Measurements from ENCODE around the gene DIABLO. TPM values are rescaled to one million over a fixed set of nuclear protein-coding genes. Genes with fewer than 3 reads are reported as not detected.

DIABLO gene
- total RNA-seq, 1 experiment from 2014 or later: 74.6 TPM

DNA sequence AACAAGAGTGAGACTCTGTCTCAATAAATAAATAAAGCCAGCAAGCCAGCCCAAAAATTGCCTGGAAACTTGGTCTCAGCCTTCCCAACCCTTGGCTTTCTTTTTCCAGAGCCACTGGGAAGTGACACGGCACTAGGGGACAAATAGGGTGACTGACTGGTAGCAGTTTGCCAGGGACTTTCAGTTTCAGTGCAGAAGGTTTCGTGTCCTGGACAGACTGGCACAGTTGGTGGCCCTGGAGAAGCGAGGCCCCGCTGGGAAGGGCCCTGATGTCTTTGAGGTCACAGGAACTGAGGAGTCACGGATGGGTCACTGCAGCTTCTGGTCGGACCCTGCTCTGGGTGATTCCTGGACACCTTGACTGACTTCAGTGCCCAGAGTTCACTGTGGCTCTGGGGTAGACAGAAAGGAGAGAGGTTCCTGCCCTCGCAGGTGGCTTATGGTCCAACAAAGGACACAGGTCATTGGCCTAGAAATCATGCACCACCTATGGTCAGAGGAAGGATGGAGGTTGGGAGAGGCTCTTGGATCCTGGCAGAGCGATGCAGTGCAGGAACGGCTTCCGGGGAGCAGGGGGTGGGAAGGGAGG is 40.3 kb downstream of the DIABLO start:
- H4K91ac ChIP-seq (ENCODE audit: insufficient read length, low read depth, low read length): no peak overlapping the region
- Mint-ChIP-seq H3K9me3 (no peaks in the 10 kb centered on the region; a peak in 1 of 5 replicates), H3K36me3 (ENCODE audit: insufficient read depth in 1 of 3, low read depth in 3 of 3) (no peaks in the 10 kb centered on the region; a peak in 1 of 7 replicates)

More for the DNA sequence above, 40.3 kb downstream of the DIABLO start:
- H3K9ac ChIP-seq (ENCODE audit: extremely low read depth, insufficient read length, low read length): no peak overlapping the region
- H2AK5ac ChIP-seq (ENCODE audit: insufficient read length, low read length): no peak overlapping the region
- no peak overlapping the region for H3K23ac ChIP-seq (ENCODE audit: insufficient read length, low read depth, low read length)
- no peak overlapping the region for H3K18ac ChIP-seq (ENCODE audit: insufficient read length, low read depth, low read length)
- no peak overlapping the region for H3T11ph ChIP-seq (ENCODE audit: low read length)
- H3K79me2 ChIP-seq (ENCODE audit: insufficient read depth, low read length): no peaks in the 10 kb centered on the region
- no peaks in the 10 kb centered on the region for H3K27me3 ChIP-seq (ENCODE audit: insufficient read depth, low read length)
- H3K4me3 Mint-ChIP-seq: no peak overlapping the region
- H3K56ac ChIP-seq (ENCODE audit: insufficient read length, low read depth, low read length): no peak overlapping the region
- H3K27ac Mint-ChIP-seq: no peak overlapping the region
- no peak overlapping the region for H2BK5ac ChIP-seq (ENCODE audit: insufficient read length, low read length)
- no peak overlapping the region for H2AFZ ChIP-seq (ENCODE audit: low read length)
- no peak overlapping the region for H3K4ac ChIP-seq (ENCODE audit: low read depth, low read length)
- H3K14ac ChIP-seq (ENCODE audit: insufficient read depth, low read length): no peak overlapping the region
- peaks cover 3% of the 10 kb centered on the region for H4K20me1 ChIP-seq (ENCODE audit: control insufficient read depth, insufficient read depth, insufficient read length)
- H3K27me3 Mint-ChIP-seq (ENCODE audit: low read depth): peaks cover 28% of the 10 kb centered on the region
- H3K4me2 ChIP-seq (ENCODE audit: insufficient read depth, insufficient read length, low read length): no peak overlapping the region
- no peak overlapping the region for H2BK12ac ChIP-seq (ENCODE audit: insufficient read length, low read depth, low read length)
- no peaks in the 10 kb centered on the region for H3K9me3 ChIP-seq (ENCODE audit: control insufficient read depth, low read depth, low read length)
- no peak overlapping the region for H4K5ac ChIP-seq (ENCODE audit: insufficient read length, low read depth, low read length)
- H3K27ac ChIP-seq (ENCODE audit: insufficient read length, low read depth, low read length): no peak overlapping the region
- H2BK15ac ChIP-seq (ENCODE audit: low read depth, low read length): no peak overlapping the region
- H2BK120ac ChIP-seq (ENCODE audit: low read depth, low read length, poor library complexity, severe bottlenecking): no peak overlapping the region
- no peak for DNase-seq
- H4K8ac ChIP-seq (replicated peaks; ENCODE audit: insufficient read length, low read depth, low read length): no peak overlapping the region
- no peaks in the 10 kb centered on the region for H3K4me1 ChIP-seq (ENCODE audit: insufficient read depth, low read length)
- WGBS (ENCODE audit: extremely low coverage, insufficient read length, low lambda C conversion rate): no CpG with 5 or more reads among the region's 10 CpGs
- peaks cover 3 to 8% of the 10 kb centered on the region in 2 experiments; a peak in 2 of 4 replicates for H3K4me1 Mint-ChIP-seq
- no peaks in the 10 kb centered on the region for H3K23me2 ChIP-seq (ENCODE audit: insufficient read length, low read depth, low read length, poor library complexity, severe bottlenecking)
- no peaks in the 10 kb centered on the region for H3K79me1 ChIP-seq (ENCODE audit: insufficient read depth, low read depth, low read length, poor library complexity, severe bottlenecking)
- TF ChIP-seq, protein P1, sequence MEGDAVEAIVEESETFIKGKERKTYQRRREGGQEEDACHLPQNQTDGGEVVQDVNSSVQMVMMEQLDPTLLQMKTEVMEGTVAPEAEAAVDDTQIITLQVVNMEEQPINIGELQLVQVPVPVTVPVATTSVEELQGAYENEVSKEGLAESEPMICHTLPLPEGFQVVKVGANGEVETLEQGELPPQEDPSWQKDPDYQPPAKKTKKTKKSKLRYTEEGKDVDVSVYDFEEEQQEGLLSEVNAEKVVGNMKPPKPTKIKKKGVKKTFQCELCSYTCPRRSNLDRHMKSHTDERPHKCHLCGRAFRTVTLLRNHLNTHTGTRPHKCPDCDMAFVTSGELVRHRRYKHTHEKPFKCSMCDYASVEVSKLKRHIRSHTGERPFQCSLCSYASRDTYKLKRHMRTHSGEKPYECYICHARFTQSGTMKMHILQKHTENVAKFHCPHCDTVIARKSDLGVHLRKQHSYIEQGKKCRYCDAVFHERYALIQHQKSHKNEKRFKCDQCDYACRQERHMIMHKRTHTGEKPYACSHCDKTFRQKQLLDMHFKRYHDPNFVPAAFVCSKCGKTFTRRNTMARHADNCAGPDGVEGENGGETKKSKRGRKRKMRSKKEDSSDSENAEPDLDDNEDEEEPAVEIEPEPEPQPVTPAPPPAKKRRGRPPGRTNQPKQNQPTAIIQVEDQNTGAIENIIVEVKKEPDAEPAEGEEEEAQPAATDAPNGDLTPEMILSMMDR (conservative IDR thresholded peaks at IDR 0.05): no peak
- H2BK20ac ChIP-seq (ENCODE audit: low read depth, low read length, poor library complexity, severe bottlenecking): no peak overlapping the region
